K562 (cell line): Measurements from ENCODE around the gene PIK3CG. TPM values are rescaled to one million over a fixed set of nuclear protein-coding genes. Genes with fewer than 3 reads are reported as not detected.
A peak's percentile ranks its signal among the peaks of the same experiment; 100 is the strongest.

Source experiments
- AFF4 ChIP-seq: sonication (generic); formaldehyde crosslinking; IDR thresholded peaks from 2 replicates; pipeline ENCODE4 v1.8.0; 2023; ENCODE audit warnings: mild to moderate bottlenecking, missing genetic modification reagents
- CEBPG ChIP-seq, 3 experiments: fragments of 200-800 bp in 1 of 3; sonication (Bioruptor generic) in 1 of 3; sonication (generic) in 1 of 3; formaldehyde crosslinking in 1 of 3; IDR thresholded peaks in 2 of 3; conservative IDR thresholded peaks in 1 of 3; 2 replicates each; pipeline versions ENCODE4 v1.6.1 to v1.8.0; 2016 to 2022; ENCODE audit warnings: missing compliant biosample characterization in 2 of 3, missing genetic modification characterization in 2 of 3, mild to moderate bottlenecking in 1 of 3, missing genetic modification reagents in 1 of 3
- CHD2 ChIP-seq: IDR thresholded peaks from 2 replicates; pipeline ENCODE4 v1.6.1; 2011; ENCODE audit warnings: low read depth, low read length
- CXXC5 ChIP-seq: fragments of 250-450 bp; sonication (Bioruptor Pico); IDR thresholded peaks from 2 replicates; pipeline ENCODE4 v1.8.0; 2022; ENCODE audit warnings: inconsistent platforms, mild to moderate bottlenecking, moderate library complexity
- DEAF1 ChIP-seq: fragments of 450-650 bp; formaldehyde crosslinking; IDR thresholded peaks from 2 replicates; pipeline ENCODE4 v1.4.0; 2020; ENCODE audit warnings: mild to moderate bottlenecking, moderate library complexity
- ETV1 ChIP-seq: fragments of 450-650 bp; conservative IDR thresholded peaks from 2 replicates; pipeline ENCODE4 v1.6.1; 2016; ENCODE audit warnings: missing genetic modification characterization, control low read depth, low read depth, missing compliant biosample characterization
- KAT7 ChIP-seq: sonication (generic); formaldehyde crosslinking; IDR thresholded peaks from 2 replicates; pipeline ENCODE4 v1.8.0; 2022; ENCODE audit warnings: missing genetic modification reagents, mild to moderate bottlenecking, borderline replicate concordance
- MITF ChIP-seq: IDR thresholded peaks from 2 replicates; pipeline ENCODE4 v1.6.1; 2014; ENCODE audit warnings: antibody characterized with exemption
- NELFE ChIP-seq: IDR thresholded peaks from 2 replicates; pipeline ENCODE4 v1.6.1; 2011; ENCODE audit warnings: mild to moderate bottlenecking; ENCODE audit not compliant: insufficient read depth, insufficient read length
- NR1H2 ChIP-seq: sonication (generic); formaldehyde crosslinking; IDR thresholded peaks from 2 replicates; pipeline ENCODE4 v1.4.0; 2020; ENCODE audit warnings: mild to moderate bottlenecking, missing genetic modification reagents
- PCBP2 ChIP-seq: fragments of 200-400 bp; formaldehyde crosslinking; IDR thresholded peaks from 2 replicates; pipeline ENCODE4 v1.6.1; 2018; ENCODE audit warnings: low read length, low read depth, mild to moderate bottlenecking, moderate library complexity; ENCODE audit not compliant: poor library complexity, severe bottlenecking
- POLR2AphosphoS2 ChIP-seq: IDR thresholded peaks from 2 replicates; pipeline ENCODE4 v1.6.1; 2012; ENCODE audit warnings: low read length, improper control_type of control experiment
- PTRF ChIP-seq: fragments of 450-650 bp; IDR thresholded peaks from 2 replicates; pipeline ENCODE4 v1.6.1; 2016; ENCODE audit warnings: mild to moderate bottlenecking, missing genetic modification characterization, missing compliant biosample characterization
- RBM14 ChIP-seq: fragments of 200-400 bp; formaldehyde crosslinking; IDR thresholded peaks from 2 replicates; pipeline ENCODE4 v1.6.1; 2018; ENCODE audit warnings: low read depth, mild to moderate bottlenecking, low read length, moderate library complexity, borderline replicate concordance; ENCODE audit not compliant: insufficient read depth
- RBM17 ChIP-seq: fragments of 200-400 bp; formaldehyde crosslinking; IDR thresholded peaks from 2 replicates; pipeline ENCODE4 v1.6.1; 2017; ENCODE audit warnings: low read depth, mild to moderate bottlenecking, low read length, borderline replicate concordance
- RBM34 ChIP-seq: fragments of 200-400 bp; formaldehyde crosslinking; IDR thresholded peaks from 2 replicates; pipeline ENCODE4 v1.6.1; 2018; ENCODE audit warnings: low read length, borderline replicate concordance; ENCODE audit not compliant: insufficient read depth
- SRF ChIP-seq, 2 experiments: fragments of 250-450, 450-650 bp in 1 of 2; sonication (Bioruptor Pico) in 1 of 2; sonication (generic) in 1 of 2; formaldehyde crosslinking; IDR thresholded peaks; 2 replicates each; pipeline versions ENCODE4 v1.5.0 to v1.5.1; 2020 to 2022; ENCODE audit warnings: mild to moderate bottlenecking in 1 of 2, missing genetic modification reagents in 1 of 2
- TGIF2 ChIP-seq: sonication (generic); formaldehyde crosslinking; IDR thresholded peaks from 2 replicates; pipeline ENCODE4 v1.8.1; 2022; ENCODE audit warnings: mild to moderate bottlenecking, missing genetic modification reagents, moderate library complexity
- XRCC4 ChIP-seq: IDR thresholded peaks from one replicate; pipeline ENCODE4 v1.6.1; 2011; ENCODE audit not compliant: insufficient read depth, insufficient read length; ENCODE audit errors: extremely low read depth
- ZFP36 ChIP-seq: fragments of 150-350 bp; IDR thresholded peaks from 2 replicates; pipeline ENCODE4 v1.6.1; 2018; ENCODE audit warnings: low read length, low read depth; ENCODE audit not compliant: partially characterized antibody
- ZNF24 ChIP-seq: fragments of 450-650 bp; IDR thresholded peaks from 2 replicates; pipeline ENCODE4 v1.6.1; 2016
- polyA plus RNA-seq, 8 experiments: library from polyadenylated mRNA; depleted of rRNA in 4 of 8; stranded (reverse) in 5 of 8; unstranded in 3 of 8; fragments of >200 nt; fragmentation: Nextera tagmentation in 2 of 8; fragmentation: Illumina TruSeq in 1 of 8; extraction: Ambion mirVana in 2 of 8; extraction: Trizol in 1 of 8; gene quantifications; 2 replicates each; pipeline versions ENCODE4 v1.2.1 to v1.2.3, GENCODE V29; 2011 to 2014; ENCODE audit warnings: inconsistent platforms in 1 of 8, missing spikeins in 1 of 8
- total RNA-seq, 7 experiments: library from RNA; depleted of rRNA in 6 of 7; stranded (reverse); fragments of >200 nt in 6 of 7; fragmentation: Illumina TruSeq in 2 of 7; extraction: Trizol in 2 of 7; gene quantifications; 2 replicates each; pipeline versions ENCODE4 v1.2.1 to v1.2.3, GENCODE V29; 2011 to 2021; ENCODE audit warnings: low replicate concordance in 1 of 7

The PIK3CG gene
- total and polyA plus RNA-seq, 9 of the 15 experiments (the other 6 are each of a cell fraction or from before 2014, with no cell fraction given): 5.3 to 42.5 (median 29.0) TPM

- TF ChIP-seq NELFE (no peak), ZNF24 (no peak), PTRF (tag) (no peak), RBM34 (no peak), NR1H2 (no peak), CEBPG (CRISPR knock-in tag; IDR thresholded peaks at IDR 0.05) (peak; percentile 76), CEBPG (tag; conservative IDR thresholded peaks at IDR 0.05 in 1 of 2, IDR thresholded peaks at IDR 0.05 in 1 of 2) (peak; percentile 93 to 97), POLR2AphosphoS2 (no peak), RBM14 (no peak), TGIF2 (CRISPR knock-in tag) (no peak), CHD2 (no peak), XRCC4 (no peak), PCBP2 (no peak), SRF (CRISPR knock-in tag; IDR thresholded peaks at IDR 0.05) (0 out of 4 replicates have a peak, but pooled peaks of 1 of the 2 experiments have one; percentile 29), ETV1 (no peak), MITF (no peak), DEAF1 (no peak), AFF4 (no peak), KAT7 (CRISPR knock-in tag) (no peak), RBM17 (no peak), ZFP36 (no peak), CXXC5 (CRISPR knock-in tag) (peak; percentile 48; the same call in 1 of the 2 replicates)
These were observed 2.6 kb upstream of the PIK3CG start (continued) for GRCh38 chr7:106862317-106863089.
